DMS53 treated with DMSO at 0.1 percent for 48 hours (cell line): ENCODE results near the gene OR10K2.
A peak's percentile ranks its signal among the peaks of the same experiment; 100 is the strongest.
"Not testable (repeated sequence)": the region's sequence is repeated elsewhere in the genome, so short reads cannot be mapped to it uniquely, and the experiment has no call there.

Experiments
- DNase-seq: peaks from one replicate; lab custom pipeline; 2025; ENCODE audit not compliant: unreplicated experiment; lab: John Stamatoyannopoulos, UW

Gene OR10K2

GRCh38 chr1:158426137-158426536 lies at the start of gene OR10K2:
Gene OR10K2, minus strand, starts transcription at chr1:158426237. Its CDS starts 5,371 bp downstream, at chr1:158420866.
- DNase-seq, result no peak

GRCh38 chr1:158471920-158472319 lies 45.9 kb upstream of the OR10K2 start, which contains the start of gene OR10R2:
Gene OR10R2, plus strand, starts transcription at chr1:158472220. Its CDS starts 106 bp downstream, at chr1:158472326.
- DNase-seq, result no peak

- DNase-seq, result no peak
Measured at GRCh38 chr1:158461534-158461933, 35.5 kb upstream of the OR10K2 start, which contains the start of gene OR10K1. Gene OR10K1, plus strand, starts transcription at chr1:158461834. Its CDS starts 3,728 bp downstream, at chr1:158465562.

- no peak for DNase-seq
Measured at GRCh38 chr1:158458263-158458662, 32.2 kb upstream of the OR10K2 start.

GRCh38 chr1:158457246-158457645 lies 31.2 kb upstream of the OR10K2 start:
- no peak for DNase-seq

- DNase-seq, result no peak
Measured at GRCh38 chr1:158454537-158454936, 28.5 kb upstream of the OR10K2 start.

GRCh38 chr1:158445376-158445775 lies 19.3 kb upstream of the OR10K2 start:
- no peak for DNase-seq

- DNase-seq, result no peak
Measured at GRCh38 chr1:158434741-158435140, 8.7 kb upstream of the OR10K2 start.

GRCh38 chr1:158430163-158430562 lies 4.1 kb upstream of the OR10K2 start:
- not testable (repeated sequence) for DNase-seq

- DNase-seq, result no peak
Measured at GRCh38 chr1:158425027-158425426, 1.0 kb downstream of the OR10K2 start.

- DNase-seq, result no peak
Measured at GRCh38 chr1:158422212-158422611, 3.8 kb downstream of the OR10K2 start.

GRCh38 chr1:158417586-158417985 lies 8.5 kb downstream of the OR10K2 start:
- no peak for DNase-seq

GRCh38 chr1:158414651-158415345 lies 11.2 kb downstream of the OR10K2 start:
- no peak for DNase-seq

GRCh38 chr1:158407092-158407491 lies 18.9 kb downstream of the OR10K2 start:
- DNase-seq, result no peak

GRCh38 chr1:158400871-158401270 lies 25.2 kb downstream of the OR10K2 start:
- DNase-seq, result peak; percentile 42

- no peak for DNase-seq
Measured at GRCh38 chr1:158398818-158399514, 27.1 kb downstream of the OR10K2 start, which contains the start of gene OR10T2. Gene OR10T2, minus strand, starts transcription at chr1:158399466. Its CDS starts 0 bp downstream, at chr1:158399466.

GRCh38 chr1:158396646-158397045 lies 29.4 kb downstream of the OR10K2 start:
- DNase-seq, result no peak

GRCh38 chr1:158393476-158393875 lies 32.6 kb downstream of the OR10K2 start:
- no peak for DNase-seq

- DNase-seq, result no peak
Measured at GRCh38 chr1:158391099-158391498, 34.9 kb downstream of the OR10K2 start.

- DNase-seq, result no peak
Measured at GRCh38 chr1:158390331-158390730, 35.7 kb downstream of the OR10K2 start.

- no peak for DNase-seq
Measured at GRCh38 chr1:158374860-158375259, 51.2 kb downstream of the OR10K2 start.

- DNase-seq, result not testable (repeated sequence)
Measured at GRCh38 chr1:158374101-158374500, 51.9 kb downstream of the OR10K2 start.
